Pons (tissue), 1 donor: ENCODE measurements around the gene LPIN2.
"Not testable (repeated sequence)": the region's sequence is repeated elsewhere in the genome, so short reads cannot be mapped to it uniquely, and the experiment has no call there.

Experiments
- DNase-seq: peaks from one replicate; pipeline ENCODE4 v3.0.0-alpha.2; 2016; ENCODE audit warnings: low spot score

LPIN2 gene

GRCh38 chr18:3013024-3013804, at the start of gene LPIN2:
TSS of gene LPIN2 (minus strand) at chr18:3013144. CDS start at chr18:2960840, 52,304 bp downstream.
- DNase-seq = peak; percentile 97

- DNase-seq = no peak
Measured at GRCh38 chr18:3061581-3062312, 48.8 kb upstream of the LPIN2 start.

- DNase-seq = peak; percentile 4
Measured at GRCh38 chr18:3060667-3061580, 48.0 kb upstream of the LPIN2 start.

GRCh38 chr18:3059272-3059671, 46.3 kb upstream of the LPIN2 start:
- peak; percentile 61 for DNase-seq

- no peak for DNase-seq
Measured at GRCh38 chr18:3058328-3059191, 45.6 kb upstream of the LPIN2 start.

GRCh38 chr18:3057526-3057925, 44.6 kb upstream of the LPIN2 start:
- no peak for DNase-seq

GRCh38 chr18:3056311-3056710, 43.4 kb upstream of the LPIN2 start:
- DNase-seq = no peak

- DNase-seq = no peak
Measured at GRCh38 chr18:3055816-3056215, 42.9 kb upstream of the LPIN2 start.

- no peak for DNase-seq
Measured at GRCh38 chr18:3055186-3055728, 42.3 kb upstream of the LPIN2 start.

- no peak for DNase-seq
Measured at GRCh38 chr18:3054780-3055179, 41.8 kb upstream of the LPIN2 start.

GRCh38 chr18:3054214-3054613, 41.3 kb upstream of the LPIN2 start:
- no peak for DNase-seq

- no peak for DNase-seq
Measured at GRCh38 chr18:3053081-3053480, 40.1 kb upstream of the LPIN2 start.

GRCh38 chr18:3052411-3052758, 39.4 kb upstream of the LPIN2 start:
- no peak for DNase-seq

GRCh38 chr18:3051718-3052410, 38.9 kb upstream of the LPIN2 start:
- DNase-seq = no peak

- not testable (repeated sequence) for DNase-seq
Measured at GRCh38 chr18:3049897-3050454, 37.0 kb upstream of the LPIN2 start.

- no peak for DNase-seq
Measured at GRCh38 chr18:3048820-3049349, 35.9 kb upstream of the LPIN2 start.

- peak; percentile 32 for DNase-seq
Measured at GRCh38 chr18:3048121-3048520, 35.2 kb upstream of the LPIN2 start.

GRCh38 chr18:3046216-3046808, 33.4 kb upstream of the LPIN2 start:
- no peak for DNase-seq

GRCh38 chr18:3044931-3045698, 32.2 kb upstream of the LPIN2 start:
- DNase-seq = peak; percentile 37
